SK-N-SH treated with all-trans-retinoic acid at 6 μM for 48 hours (cell line): ENCODE data around the gene UNC5B.

Source experiments
- CSDC2 ChIP-seq: fragments of 250-450 bp; sonication (Bioruptor Pico); IDR thresholded peaks from 2 replicates; pipeline ENCODE4 v1.5.0; 2020; ENCODE audit warnings: mild to moderate bottlenecking, moderate library complexity
- CSRNP3 ChIP-seq: fragments of 250-450 bp; sonication (Bioruptor Pico); IDR thresholded peaks from 2 replicates; pipeline ENCODE4 v1.5.1; 2021; ENCODE audit warnings: mild to moderate bottlenecking, moderate library complexity
- TCF4 ChIP-seq: fragments of 250-450 bp; sonication (Bioruptor Pico); IDR thresholded peaks from 2 replicates; pipeline ENCODE4 v1.8.0; 2021; ENCODE audit warnings: mild to moderate bottlenecking, moderate library complexity, borderline replicate concordance
- ZC3H10 ChIP-seq: fragments of 250-450 bp; sonication (Bioruptor Pico); IDR thresholded peaks from 2 replicates; pipeline ENCODE4 v1.5.1; 2021; ENCODE audit warnings: mild to moderate bottlenecking, moderate library complexity
- ZFP3 ChIP-seq: fragments of 250-450 bp; sonication (Bioruptor Pico); IDR thresholded peaks from 2 replicates; pipeline ENCODE4 v1.5.0; 2020; ENCODE audit warnings: mild to moderate bottlenecking, moderate library complexity
- ZFP30 ChIP-seq: fragments of 450-650 bp; formaldehyde crosslinking; IDR thresholded peaks from 2 replicates; pipeline ENCODE4 v1.5.0; 2022; ENCODE audit warnings: mild to moderate bottlenecking, moderate library complexity
- ZNF70 ChIP-seq: fragments of 450-650 bp; formaldehyde crosslinking; IDR thresholded peaks from 2 replicates; pipeline ENCODE4 v1.5.0; 2020; ENCODE audit warnings: mild to moderate bottlenecking, moderate library complexity

DNA sequence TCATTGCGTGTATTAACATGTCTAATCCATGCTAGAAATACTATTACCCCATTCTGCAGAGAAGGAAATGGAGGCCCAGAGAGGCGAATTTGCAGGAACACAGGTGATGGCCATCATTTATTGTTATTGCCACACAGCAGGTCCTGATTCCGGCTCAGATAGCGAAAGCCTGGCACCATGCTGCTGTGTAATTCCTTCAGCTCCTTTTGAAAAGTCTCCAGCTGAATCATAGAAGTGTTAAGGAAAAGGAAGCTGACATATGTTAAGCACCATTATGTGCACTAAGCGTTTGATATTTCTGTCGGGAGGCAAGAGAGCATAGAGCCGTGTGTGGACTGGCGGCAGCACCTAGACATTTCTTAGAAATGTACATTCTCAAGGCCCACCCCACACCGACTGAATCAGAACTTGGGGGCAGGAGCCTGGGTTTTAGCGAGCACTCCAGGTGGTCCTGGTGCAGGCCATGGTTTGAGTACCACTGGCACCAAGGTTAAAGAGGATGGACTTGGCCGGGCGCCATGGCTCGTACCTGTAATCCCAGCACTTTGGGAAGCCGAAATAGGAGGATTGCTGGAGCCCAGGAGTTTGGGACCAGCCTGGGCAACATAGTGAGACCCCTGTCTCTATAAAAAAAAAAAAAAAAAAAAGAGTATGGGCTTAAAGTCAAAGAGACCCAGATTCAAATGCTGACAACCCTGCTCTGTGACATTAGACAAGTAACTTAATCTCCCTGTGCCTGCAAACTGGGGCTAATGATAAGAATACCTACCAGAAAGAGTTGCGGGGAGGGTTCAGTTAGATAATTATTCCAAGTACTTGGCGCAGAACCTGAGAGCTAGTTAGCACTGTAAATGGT is 52.2 kb downstream of the UNC5B start:
- no peak for TF ChIP-seq ZFP30 (CRISPR knock-in tag)
- TF ChIP-seq ZC3H10 (CRISPR knock-in tag), result no peak
- no peak for TF ChIP-seq ZNF70 (CRISPR knock-in tag)
- no peak for TF ChIP-seq ZFP3 (CRISPR knock-in tag)
- no peak for TF ChIP-seq CSRNP3 (CRISPR knock-in tag)
- TF ChIP-seq TCF4 (CRISPR knock-in tag), result no peak
- no peak for TF ChIP-seq CSDC2 (CRISPR knock-in tag)
